ENCODE measurements around the gene MRNIP.

The MRNIP gene

GRCh38 chr5:179902763-179903158 is 44.1 kb upstream of the MRNIP start:
- H3K27me3 ChIP-seq (ENCODE audit: low read length): no peaks in the 10 kb centered on the region
- H3K27ac ChIP-seq (ENCODE audit: low read depth, low read length): no peak overlapping the region
- H3K9ac ChIP-seq (ENCODE audit: low read length): no peak overlapping the region
- TF ChIP-seq, protein P1, sequence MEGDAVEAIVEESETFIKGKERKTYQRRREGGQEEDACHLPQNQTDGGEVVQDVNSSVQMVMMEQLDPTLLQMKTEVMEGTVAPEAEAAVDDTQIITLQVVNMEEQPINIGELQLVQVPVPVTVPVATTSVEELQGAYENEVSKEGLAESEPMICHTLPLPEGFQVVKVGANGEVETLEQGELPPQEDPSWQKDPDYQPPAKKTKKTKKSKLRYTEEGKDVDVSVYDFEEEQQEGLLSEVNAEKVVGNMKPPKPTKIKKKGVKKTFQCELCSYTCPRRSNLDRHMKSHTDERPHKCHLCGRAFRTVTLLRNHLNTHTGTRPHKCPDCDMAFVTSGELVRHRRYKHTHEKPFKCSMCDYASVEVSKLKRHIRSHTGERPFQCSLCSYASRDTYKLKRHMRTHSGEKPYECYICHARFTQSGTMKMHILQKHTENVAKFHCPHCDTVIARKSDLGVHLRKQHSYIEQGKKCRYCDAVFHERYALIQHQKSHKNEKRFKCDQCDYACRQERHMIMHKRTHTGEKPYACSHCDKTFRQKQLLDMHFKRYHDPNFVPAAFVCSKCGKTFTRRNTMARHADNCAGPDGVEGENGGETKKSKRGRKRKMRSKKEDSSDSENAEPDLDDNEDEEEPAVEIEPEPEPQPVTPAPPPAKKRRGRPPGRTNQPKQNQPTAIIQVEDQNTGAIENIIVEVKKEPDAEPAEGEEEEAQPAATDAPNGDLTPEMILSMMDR (IDR thresholded peaks at IDR 0.05; ENCODE audit: insufficient read depth, low read length, poor library complexity, severe bottlenecking): no peak
- TF ChIP-seq EZH2phosphoT487 (conservative IDR thresholded peaks at IDR 0.05; ENCODE audit: low read length): no peak
- no peaks in the 10 kb centered on the region for H4K20me1 ChIP-seq (ENCODE audit: low read depth, low read length)
- no peak overlapping the region for H2AFZ ChIP-seq (ENCODE audit: low read depth, low read length, severe bottlenecking)
- no peaks in the 10 kb centered on the region for H3K9me3 ChIP-seq (ENCODE audit: insufficient read depth, low read length)
- peaks cover 7% of the 10 kb centered on the region; the same call in 1 of the 2 replicates for H3K36me3 ChIP-seq (ENCODE audit: low read length)
- no peak overlapping the region for H3K4me2 ChIP-seq (ENCODE audit: low read depth, low read length, poor library complexity, severe bottlenecking)
- H3K4me3 ChIP-seq (ENCODE audit: insufficient read depth, low read length, poor library complexity, severe bottlenecking): no peak overlapping the region
- no peaks in the 10 kb centered on the region for H3K9me2 ChIP-seq (replicated peaks; ENCODE audit: insufficient read depth, low read length)
- H3F3A ChIP-seq (ENCODE audit: insufficient read depth): 0 out of 2 replicates have a peak, but pooled peaks cover 5% of the 10 kb centered on the region
- H3K79me2 ChIP-seq (ENCODE audit: insufficient read depth, low read length): peaks cover 16% of the 10 kb centered on the region

- no peak for TF ChIP-seq EZH2phosphoT487 (conservative IDR thresholded peaks at IDR 0.05; ENCODE audit: low read length)
- TF ChIP-seq, protein P1 (IDR thresholded peaks at IDR 0.05; ENCODE audit: insufficient read depth, low read length, poor library complexity, severe bottlenecking): no peak
- Histone ChIP-seq H3K36me3 (ENCODE audit: low read length) (peaks cover 9% of the 10 kb centered on the region; the same call in 1 of the 2 replicates), H3K79me2 (ENCODE audit: insufficient read depth, low read length) (peaks cover 15% of the 10 kb centered on the region)
Measured at GRCh38 chr5:179901915-179902762, 43.5 kb upstream of the MRNIP start.

DNA sequence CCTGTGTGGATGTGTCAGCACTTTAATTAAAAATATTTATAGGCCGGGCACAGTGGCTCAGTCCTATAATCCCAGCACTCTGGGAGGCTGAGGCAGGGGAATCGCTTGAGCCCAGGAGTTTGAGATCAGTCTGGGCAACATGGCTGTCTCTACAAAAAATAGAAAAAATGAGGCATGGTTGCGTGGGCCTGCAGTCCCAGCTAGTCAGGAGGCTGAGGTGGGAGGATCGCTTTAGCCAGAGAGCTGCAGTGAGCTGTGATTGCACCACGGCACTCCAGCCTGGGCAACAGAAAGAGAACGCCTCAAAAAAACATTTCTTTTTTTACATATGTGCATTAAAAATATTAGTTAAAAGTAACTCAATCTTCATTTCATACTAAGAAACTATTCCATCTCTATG is 42.8 kb upstream of the MRNIP start:
- H3K9ac ChIP-seq (ENCODE audit: low read length): no peak overlapping the region
- H2AFZ ChIP-seq (ENCODE audit: low read depth, low read length, severe bottlenecking): no peak overlapping the region
- H3K9me2 ChIP-seq (replicated peaks; ENCODE audit: insufficient read depth, low read length): no peaks in the 10 kb centered on the region
- no peak overlapping the region for H3K4me3 ChIP-seq (ENCODE audit: insufficient read depth, low read length, poor library complexity, severe bottlenecking)
- H3K9me3 ChIP-seq (ENCODE audit: insufficient read depth, low read length): no peaks in the 10 kb centered on the region
- H3K4me2 ChIP-seq (ENCODE audit: low read depth, low read length, poor library complexity, severe bottlenecking): no peak overlapping the region
- peaks cover 8% of the 10 kb centered on the region for H3K79me2 ChIP-seq (ENCODE audit: insufficient read depth, low read length)
- no peaks in the 10 kb centered on the region for H3K27me3 ChIP-seq (ENCODE audit: low read length)
- peaks cover 9% of the 10 kb centered on the region; the same call in 1 of the 2 replicates for H3K36me3 ChIP-seq (ENCODE audit: low read length)
- H4K20me1 ChIP-seq (ENCODE audit: low read depth, low read length): no peaks in the 10 kb centered on the region
- no peak for TF ChIP-seq EZH2phosphoT487 (conservative IDR thresholded peaks at IDR 0.05; ENCODE audit: low read length)
- TF ChIP-seq, protein P1 (IDR thresholded peaks at IDR 0.05; ENCODE audit: insufficient read depth, low read length, poor library complexity, severe bottlenecking): no peak
- H3F3A ChIP-seq (ENCODE audit: insufficient read depth): 0 out of 2 replicates have a peak, but pooled peaks cover 5% of the 10 kb centered on the region
- H3K27ac ChIP-seq (ENCODE audit: low read depth, low read length): no peak overlapping the region

More at GRCh38 chr5:179901915-179902762, 43.5 kb upstream of the MRNIP start:
- no peak overlapping the region for H3K4me2 ChIP-seq (ENCODE audit: low read depth, low read length, poor library complexity, severe bottlenecking)
- H3K9me3 ChIP-seq (ENCODE audit: insufficient read depth, low read length): no peaks in the 10 kb centered on the region
- H4K20me1 ChIP-seq (ENCODE audit: low read depth, low read length): no peaks in the 10 kb centered on the region
- H3K4me3 ChIP-seq (ENCODE audit: insufficient read depth, low read length, poor library complexity, severe bottlenecking): no peak overlapping the region
- H3K9ac ChIP-seq (ENCODE audit: low read length): no peak overlapping the region
- H3K9me2 ChIP-seq (replicated peaks; ENCODE audit: insufficient read depth, low read length): no peaks in the 10 kb centered on the region
- H3K27me3 ChIP-seq (ENCODE audit: low read length): no peaks in the 10 kb centered on the region
- H2AFZ ChIP-seq (ENCODE audit: low read depth, low read length, severe bottlenecking): no peak overlapping the region
- H3K27ac ChIP-seq (ENCODE audit: low read depth, low read length): no peak overlapping the region
- H3F3A ChIP-seq (ENCODE audit: insufficient read depth): 0 out of 2 replicates have a peak, but pooled peaks cover 5% of the 10 kb centered on the region

All from SU-DHL-6 (cell line).